ENCODE data around the gene DIAPH2.

The DIAPH2 gene

DNA sequence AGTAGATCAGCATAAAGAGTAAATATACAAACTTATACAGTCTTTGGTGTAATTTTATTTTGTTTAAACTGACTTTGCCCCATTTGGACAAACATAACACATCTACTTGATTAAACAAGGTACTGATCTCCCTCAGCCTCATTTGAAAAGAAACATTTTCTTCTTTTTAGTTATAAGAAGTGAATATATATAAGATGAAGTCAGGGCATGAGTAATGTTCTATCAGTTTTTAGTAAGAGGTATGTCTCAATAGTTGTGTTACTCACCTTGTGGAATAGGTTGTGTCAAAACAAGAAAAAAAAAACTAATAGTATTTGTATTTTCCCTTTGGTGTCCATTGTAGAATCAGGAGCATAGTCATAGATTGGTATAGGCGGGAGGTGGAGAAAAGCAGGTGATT lies 526.4 kb downstream of the DIAPH2 start:
- no peak for DNase-seq

DNA sequence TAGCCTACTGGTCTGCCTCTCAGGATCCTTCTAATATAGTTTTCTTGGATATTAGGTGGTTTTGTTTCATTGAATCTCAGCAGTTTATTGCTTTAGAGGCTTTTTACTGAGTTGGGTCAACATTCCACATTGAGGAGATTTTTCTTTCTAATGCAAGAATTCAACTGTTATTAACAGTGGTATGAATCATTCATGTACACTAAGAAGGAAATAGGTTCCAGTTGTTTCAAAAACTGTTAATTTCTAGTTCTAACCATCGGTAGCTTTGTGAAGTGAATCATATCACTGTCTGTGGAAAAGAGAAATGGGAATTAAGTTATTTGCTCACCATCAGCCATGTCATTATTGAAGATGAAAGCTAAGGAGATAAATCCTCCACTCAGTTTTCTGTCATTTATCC lies 530.5 kb downstream of the DIAPH2 start:
- no peak for DNase-seq

DNA sequence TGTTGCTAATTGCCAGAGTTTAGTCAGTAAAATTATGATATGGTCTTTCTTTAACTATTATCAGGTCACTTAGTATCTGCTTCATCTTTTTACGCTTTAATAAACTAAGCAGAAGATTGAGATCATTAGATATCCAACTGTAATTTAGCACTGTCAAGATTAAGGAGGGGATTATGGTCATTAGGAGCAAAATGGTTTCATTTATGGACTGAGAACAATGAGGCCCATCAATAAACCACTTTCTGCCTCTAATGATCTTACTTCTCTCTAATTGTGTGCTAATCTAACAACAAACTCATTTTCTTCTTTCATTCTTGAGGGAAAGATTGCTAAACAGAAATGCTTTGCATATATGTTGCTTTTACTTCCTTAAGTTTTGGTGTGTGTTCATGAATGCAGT lies 539.5 kb downstream of the DIAPH2 start:
- DNase-seq, result no peak

DNA sequence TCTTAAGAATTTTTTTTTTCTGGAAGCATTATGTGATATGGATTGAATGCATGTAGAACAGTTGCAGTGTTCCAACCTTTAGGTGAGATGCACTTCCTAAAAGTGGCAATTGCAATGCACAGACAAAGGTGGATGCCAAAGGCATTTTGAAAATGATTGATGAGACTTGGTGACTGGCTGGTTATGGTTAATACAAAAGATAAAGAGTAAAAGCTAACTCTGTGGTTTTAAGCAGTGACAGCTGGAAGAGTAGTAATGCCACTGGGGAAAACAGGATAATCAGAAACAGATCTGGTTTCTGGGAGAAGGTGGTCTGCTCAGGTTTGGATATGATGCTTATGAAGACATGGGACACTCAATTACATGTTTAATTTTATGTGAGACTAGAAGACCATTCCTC lies 544.7 kb downstream of the DIAPH2 start:
- DNase-seq, result no peak

DNA sequence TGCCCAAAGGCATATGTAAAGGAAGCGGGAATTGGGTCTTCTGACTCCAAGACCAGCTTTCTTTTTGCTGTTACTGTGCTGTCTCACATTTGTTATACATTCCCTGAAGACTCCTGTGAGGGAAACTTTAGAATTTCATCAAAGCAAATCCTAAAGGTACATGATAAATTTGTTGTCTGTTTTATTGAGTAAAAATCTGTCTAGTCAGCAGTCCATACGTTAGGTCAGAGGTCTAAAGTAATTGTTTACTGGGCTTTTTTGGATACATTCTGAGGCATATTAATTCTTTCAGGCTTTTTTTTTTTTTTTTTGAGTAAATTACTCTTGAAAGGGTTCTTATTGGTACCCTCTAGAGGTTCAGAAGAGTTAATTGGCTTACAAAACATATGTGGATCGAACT lies 546.3 kb downstream of the DIAPH2 start:
- DNase-seq, result no peak

DNA sequence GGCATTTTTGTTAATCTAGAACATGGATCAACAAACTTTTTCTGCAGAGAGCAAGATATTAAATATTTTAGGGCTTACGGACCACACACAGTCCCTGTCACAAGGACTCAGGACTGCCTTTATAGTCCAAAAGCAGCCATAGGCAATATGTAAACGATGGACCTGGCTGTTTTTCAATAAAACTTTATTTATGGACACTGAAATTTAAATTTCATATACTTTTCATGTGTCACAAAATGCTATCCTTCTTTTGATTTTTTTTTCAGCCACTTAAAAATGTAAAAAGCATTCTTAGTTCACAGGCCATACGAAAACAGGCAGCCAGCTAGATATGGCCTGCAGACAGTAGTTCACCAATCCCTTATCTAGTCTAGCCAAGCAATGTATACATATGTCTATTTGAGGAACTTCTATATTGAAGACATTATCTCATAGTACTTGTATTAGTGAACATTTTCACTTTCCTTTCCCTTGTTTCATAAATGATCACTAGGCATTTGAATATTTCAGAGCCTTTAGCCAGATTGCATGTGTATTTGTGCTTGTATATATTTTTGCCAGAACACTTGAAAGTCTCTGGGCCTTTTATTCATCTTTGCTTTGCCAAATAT lies 549.9 kb downstream of the DIAPH2 start:
- no peak for DNase-seq

DNA sequence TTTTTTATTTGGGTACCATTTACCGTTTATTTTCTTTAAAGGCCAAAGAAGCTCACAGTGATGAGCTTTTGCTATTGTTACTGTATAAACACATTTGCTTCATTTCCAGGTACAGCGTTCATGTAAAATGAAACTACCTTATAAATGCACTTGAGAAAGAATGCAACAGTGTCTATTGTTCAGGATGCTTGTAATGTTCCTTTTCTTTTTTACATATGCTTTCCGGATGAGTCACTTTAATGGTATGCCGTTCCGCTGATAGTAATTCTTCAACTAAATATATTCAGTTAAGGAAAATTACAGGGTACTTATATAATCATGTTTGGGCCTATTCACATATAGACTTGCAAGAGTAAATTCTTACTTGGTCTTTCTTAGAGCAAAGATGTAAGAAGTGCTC lies 554.0 kb downstream of the DIAPH2 start:
- no peak for DNase-seq

DNA sequence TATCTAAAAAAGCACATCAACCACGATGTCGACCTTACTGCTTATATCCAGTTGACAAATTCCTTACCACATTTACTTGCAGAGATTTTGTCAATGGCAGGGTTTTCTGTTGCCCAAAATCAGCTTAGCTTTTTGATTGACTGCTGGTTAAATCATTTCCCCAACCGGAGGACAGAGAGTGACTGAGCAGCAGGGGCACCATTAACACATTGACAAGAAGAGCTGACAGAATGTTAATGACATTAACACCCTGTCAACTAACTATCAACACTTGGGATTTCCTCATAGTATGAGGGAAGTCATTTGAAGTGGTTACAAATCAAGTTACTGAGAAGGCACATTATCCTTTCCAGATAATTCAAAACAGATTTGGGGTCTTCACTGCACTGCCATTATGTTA lies 567.5 kb downstream of the DIAPH2 start:
- DNase-seq, result no peak

DNA sequence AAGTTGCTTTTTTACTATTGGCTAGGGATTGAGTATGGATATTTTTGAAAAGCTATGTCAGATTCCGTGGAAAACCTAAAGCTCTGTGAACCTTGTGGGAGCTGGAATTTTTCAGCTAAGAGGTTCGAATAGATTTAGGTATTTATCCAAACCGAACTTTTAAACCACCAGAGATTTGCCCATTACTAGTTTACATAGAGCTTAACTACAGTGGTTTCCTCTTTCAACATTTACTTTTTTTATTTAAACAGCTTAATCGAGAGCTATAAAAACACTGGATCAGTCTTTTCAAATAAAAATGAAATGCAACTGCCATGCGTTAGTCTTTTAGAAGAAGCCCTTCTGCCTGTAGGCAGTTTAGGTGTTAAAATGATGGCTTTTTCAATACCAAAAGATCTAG lies 576.0 kb downstream of the DIAPH2 start:
- DNase-seq, result no peak

DNA sequence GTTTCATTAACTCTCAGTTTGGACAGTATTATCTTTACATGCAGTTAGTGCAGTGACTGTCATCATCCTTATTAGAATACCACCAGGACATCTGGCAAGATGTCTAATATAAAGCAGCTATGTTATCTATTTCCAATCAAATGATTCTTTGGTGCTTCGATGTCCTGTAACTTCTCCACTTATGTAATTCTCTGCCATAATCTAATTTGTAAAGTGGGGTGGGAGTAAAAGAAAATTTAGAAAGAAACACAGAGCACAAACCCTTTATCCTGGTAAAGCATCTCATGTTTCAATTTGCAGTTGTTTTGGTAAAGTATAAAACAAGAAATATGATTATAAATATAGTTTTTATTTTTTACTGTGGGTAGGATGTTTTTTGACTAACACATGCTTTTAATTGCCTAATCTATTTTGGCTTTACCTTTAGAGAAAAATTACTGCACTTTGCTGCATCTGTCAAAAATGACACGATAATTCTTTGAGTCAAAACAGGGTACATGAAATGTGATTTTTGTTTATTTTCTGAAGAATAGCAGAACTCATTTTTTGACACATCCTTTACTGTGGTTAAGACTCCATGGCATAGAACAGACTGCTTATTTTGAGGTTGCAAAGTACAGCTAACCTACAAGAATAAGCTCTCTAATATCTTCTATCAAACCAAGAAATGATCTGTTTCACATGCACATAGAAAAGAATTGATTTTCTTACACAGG lies 581.9 kb downstream of the DIAPH2 start:
- DNase-seq, result no peak

DNA sequence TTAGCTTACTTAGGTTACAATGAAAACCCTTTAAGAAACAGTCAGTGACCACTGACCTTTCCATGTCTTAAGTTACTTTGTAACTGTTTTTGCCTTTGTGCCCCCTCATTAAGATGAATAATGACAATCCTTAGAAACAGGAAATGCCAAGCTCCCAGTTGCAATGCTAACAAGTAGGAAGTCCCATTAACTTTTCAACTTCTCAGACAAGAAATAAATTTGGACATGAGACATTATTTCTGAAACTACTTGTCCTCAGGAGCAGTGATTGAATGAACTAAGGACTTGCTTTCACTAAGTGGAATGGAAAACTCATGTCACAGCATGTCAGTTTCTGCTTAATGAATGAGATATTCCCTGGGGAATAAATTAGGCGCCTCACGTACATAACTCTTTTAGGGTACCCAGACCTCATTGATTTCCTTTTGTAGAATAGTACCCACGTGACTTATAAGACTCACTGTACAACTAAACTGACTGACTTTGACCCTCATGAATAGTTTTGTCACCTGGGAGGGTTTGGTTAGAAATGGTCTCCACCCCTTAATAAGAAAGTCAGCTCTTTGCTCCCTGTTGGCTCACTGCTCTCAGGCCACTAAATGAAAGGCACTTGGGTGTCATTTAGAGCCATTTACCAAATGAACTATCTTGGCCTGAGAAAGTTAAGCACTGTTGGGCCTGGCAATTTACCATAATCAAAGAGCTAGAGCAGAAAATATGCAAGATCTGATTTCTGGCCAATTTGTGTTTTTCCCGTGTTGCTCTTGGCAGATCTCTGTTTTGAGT lies 582.9 kb downstream of the DIAPH2 start:
- no peak for DNase-seq

DNA sequence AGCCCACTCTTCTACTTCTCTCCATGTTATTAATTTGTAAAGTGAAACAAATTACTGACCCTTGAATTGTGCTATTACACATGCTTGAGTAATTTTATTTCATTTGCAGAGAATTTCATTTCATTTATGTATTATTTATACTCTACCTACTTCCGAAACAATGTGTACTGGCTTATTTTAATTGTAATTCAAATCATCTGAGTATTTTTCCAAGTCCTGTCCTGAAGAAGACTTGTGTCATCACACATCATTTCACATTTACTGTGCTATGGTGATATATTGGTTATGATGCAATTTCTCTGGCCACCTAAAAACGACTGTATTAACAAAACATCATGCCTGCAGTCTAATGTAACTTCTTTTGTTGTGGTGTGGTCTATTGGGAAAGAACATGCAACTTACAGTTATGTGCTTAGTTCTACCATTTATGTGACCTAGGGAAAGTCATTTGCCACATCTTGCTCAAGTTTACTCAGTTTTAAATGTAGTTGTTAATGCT lies 583.6 kb downstream of the DIAPH2 start:
- DNase-seq, result no peak

DNA sequence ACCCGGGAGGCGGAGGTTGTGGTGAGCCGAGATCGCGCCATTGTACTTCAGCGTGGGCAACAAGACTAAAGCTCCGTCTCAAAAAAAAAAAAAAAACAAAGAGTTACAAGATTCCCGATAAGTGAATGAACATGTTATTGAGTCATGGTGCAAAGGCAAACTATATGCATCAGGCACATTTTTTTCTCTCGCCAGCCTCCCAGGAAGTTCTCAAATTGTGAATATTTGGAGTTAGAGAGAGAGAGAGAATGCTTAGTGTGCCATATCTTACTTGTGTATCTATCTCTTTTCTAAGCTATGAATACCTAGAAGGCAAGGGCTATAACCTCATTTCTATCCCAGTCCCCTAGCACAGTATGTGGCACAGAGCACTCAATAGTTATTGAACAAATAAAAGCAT lies 599.9 kb downstream of the DIAPH2 start:
- DNase-seq, result no peak

DNA sequence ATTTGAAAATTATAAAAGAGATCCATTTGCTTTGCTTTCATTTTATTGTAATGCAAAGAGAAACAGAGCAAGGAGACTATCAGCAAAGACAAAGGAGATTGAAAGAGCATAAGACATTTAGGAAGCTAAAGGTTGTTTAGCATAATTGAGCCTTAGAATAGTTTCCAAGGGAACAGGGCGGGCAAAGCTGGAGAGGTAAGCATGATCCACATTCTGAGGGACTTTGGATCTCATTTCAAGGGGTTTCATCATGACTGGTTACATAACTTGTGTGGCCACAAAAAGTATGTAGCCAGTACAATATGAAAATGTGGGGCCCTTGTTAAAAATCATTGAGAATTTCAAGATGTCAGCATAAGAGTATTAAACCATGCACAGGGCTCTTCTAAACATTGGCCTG lies 605.6 kb downstream of the DIAPH2 start:
- DNase-seq, result no peak

DNA sequence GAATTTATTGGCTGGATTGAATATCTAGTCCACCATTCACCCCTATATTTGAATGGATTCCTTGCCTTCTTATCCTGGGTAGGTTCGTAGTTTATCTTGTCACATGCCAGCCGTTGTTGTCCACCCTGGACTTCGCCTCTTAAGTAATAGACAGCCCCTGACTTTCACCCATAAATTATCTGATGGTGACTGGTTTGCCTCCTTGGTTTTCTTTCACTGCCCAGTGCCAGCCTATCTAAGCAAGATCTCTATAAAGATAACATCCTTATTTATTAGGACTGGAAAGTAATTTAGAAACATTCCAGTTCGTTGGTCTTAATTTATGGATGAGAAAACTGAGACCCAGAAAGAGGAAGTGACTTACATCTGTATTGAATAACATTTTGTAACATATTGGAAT lies 609.4 kb downstream of the DIAPH2 start:
- DNase-seq, result no peak

DNA sequence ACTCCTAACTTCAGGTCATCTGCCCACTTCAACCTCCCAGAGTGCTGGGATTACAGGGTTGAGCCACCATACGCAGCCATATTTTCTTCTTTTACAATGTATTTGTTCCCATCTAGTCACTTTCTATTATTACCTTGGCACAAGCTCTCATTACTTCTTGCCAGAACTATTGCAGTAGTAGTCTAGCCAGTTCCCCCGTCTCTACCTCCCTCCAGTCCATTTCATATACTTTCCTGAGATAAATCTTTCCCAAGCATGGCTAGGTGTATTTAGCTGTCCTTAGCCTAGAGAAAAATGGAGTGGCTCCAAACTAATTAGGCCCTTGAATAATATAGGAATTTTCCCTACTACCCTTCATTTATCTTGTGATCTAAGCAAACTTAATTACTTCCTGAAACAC lies 611.3 kb downstream of the DIAPH2 start:
- no peak for DNase-seq

DNA sequence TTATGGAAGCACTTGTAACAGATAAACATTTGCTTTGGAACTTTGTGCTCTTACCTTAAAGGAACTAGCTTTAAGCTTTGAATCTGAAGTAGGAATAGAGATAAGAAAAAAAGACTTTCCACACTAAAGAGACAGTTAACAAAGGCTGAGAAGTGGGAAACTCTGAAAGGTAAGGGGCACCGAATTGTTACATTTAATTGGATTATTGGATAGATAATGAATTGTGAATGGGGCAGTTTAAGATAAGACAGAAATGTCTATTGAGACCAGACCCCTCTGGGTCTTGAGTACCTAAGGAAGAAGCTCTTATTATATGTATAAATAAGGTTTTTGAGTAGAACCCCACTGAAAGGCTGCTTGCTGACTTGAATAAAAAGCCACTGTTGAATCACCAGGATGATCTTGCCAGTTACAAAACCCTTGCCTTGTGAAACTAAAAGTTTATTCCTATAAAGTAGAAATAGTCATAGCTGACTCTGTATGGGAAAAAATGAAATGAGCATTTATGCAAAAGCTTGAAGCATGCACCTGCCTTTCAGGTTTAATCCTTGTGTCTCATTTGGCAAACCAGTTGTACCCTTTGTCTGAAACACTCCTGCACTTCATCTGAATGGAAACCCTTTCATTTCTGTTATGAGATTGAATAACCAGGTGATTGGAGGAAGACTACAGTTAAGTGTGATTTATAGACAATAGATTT lies 622.3 kb downstream of the DIAPH2 start:
- no peak for DNase-seq

DNA sequence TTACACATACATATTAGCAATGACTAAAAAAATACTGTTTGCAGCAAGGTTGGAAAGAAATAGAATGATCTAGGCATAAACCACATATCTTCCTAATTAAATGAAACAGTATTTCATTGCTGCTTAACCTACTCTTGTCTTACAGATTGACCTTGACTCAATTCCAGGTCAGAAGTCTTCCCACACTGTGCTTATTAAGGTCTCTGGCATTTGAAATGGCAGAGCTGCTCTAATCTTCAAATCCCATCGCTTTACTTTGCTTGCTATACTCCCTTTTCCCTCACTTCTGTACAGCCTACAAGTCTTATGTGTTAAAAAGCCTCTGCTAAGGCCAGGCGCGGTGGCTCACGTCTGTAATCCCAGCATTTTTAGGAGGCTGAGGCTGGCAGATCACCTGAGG lies 623.5 kb downstream of the DIAPH2 start:
- no peak for DNase-seq

DNA sequence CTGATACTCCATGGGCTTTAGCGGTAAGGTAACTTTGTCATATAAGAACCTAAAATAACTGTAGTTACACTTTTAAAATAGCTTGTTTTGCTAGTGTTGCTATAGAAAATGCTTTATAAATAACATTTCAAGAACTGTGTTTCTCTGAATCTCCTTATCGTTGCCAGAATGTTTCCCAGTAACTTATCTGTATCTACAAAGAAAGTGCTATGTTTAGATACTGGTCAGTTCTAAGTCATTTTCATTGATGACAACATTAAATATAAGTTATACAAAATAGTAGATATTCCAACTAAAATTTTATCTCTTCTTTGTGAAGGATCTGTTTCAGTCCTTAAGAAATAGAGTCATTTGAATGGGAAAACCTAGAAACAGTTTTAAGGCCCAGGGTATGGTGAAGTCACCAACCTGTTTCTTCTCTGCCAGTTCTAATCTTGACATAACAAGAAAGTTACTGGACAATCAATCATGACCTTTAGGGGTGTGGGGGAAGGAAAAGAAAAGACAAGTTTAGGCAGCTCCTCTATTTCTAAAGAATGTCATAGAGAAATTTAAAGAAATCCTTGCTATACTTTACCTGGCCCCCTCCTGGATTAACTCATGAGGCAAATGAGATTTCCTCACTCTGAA lies 625.0 kb downstream of the DIAPH2 start:
- no peak for DNase-seq

DNA sequence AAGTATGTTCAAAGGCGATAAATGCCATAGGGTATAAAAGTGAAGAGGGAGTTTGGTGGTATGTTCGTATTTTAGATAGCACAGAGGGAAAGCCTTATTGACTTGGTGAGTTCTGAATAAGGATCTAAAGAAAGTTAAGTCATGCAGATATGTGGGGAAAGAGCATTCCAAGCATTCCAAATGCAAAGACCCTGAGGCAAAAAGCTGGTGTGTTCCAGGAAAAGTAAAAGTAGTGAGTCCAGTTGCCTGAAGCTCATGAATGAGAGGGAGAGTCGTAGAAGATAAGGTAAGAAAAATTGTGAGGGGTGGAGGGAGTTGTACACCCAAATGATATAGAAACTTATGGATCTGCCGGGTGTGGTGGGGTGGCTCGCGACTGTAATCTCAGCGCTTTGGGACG lies 625.7 kb downstream of the DIAPH2 start:
- DNase-seq, result no peak

DNA sequence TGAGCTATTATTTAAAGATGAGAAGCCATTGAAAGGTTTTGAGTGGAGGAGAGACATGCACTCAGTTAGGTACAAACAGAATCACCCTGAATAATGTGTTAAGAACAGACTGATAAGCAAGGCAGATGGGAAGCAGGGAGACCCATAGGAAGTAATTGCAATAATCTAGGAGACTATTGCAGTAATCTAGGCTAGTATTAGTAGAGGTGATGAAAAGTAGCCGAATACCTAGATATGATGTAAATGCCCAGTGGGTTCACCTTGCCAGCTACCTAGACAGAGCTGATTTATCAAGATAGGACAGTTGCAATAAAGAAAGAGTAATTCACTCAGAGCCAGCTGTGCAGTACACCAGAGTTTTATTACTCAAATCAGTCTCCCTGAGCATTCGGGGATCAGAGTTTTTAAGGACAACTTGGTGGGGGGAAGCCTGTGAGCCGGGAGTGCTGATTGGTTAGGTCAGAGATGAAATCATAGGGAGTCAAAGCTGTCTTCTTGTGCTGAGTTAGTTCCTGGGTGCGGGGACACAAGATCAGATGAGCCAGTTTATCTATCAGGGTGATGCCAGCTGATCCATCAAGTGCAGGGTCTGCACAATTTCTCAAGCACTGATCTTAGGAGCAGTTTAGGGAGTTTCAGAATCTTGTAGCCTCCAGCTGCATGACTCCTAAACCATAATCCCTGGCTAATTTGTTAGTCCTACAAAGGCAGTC lies 626.6 kb downstream of the DIAPH2 start:
- no peak for DNase-seq

DNA sequence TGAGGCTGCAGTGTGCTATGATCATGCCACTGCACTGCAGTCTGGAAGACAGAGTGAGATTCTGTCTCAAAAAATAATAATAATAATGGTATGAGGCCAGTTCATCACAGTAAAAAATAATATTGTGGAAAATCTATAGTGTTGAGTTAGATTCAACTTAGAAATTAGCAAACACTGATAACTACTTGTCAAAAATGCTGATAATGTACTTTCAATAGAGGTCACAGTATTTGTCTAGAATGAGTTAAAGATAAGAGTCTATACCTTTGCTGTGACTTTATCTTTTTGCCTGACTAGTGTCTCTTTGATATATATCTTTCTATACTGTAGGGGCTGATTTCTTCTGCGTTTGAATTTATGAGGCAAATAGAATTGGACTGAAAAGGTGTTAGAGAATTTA lies 629.7 kb downstream of the DIAPH2 start:
- DNase-seq, result no peak

Measured in activated gamma-delta T cell (primary cell).